GM10248 (cell line): ENCODE measurements around the gene DYSF.

Experiments used
- CTCF ChIA-PET: fragments of 300-600 bp; sonication (Branson Sonifier 250); formaldehyde crosslinking; extraction: SDS; loops from one replicate; lab custom pipeline; 2021; ENCODE audit warnings: antibody characterized with exemption; lab: Yijun Ruan, JAX
- POLR2A ChIA-PET: fragments of 350-650 bp; sonication (Branson Sonifier 250); formaldehyde crosslinking; extraction: SDS; loops from one replicate; lab custom pipeline; 2020; ENCODE audit warnings: antibody characterized with exemption; lab: Yijun Ruan, JAX
- DNase-seq: peaks from one replicate; pipeline ENCODE4 v3.0.0; 2012; ENCODE audit errors: extremely low spot score
- CTCF ChIP-seq: IDR thresholded peaks from 2 replicates; pipeline ENCODE4 v1.5.1; 2012; ENCODE audit warnings: mild to moderate bottlenecking, low read depth; ENCODE audit errors: extremely low read depth, missing control alignments, control extremely low read depth

Gene DYSF

GRCh38 chr2:71513096-71513495, 59.7 kb downstream of the DYSF start:
- POLR2A ChIA-PET: interaction anchor here (0.7 kb wide), 1 partner anchor 1711 kb away, joined by 6 read pairs; no protein-coding TSS in a partner anchor
- CTCF ChIA-PET: interaction anchor here (1.2 to 11.3 kb wide), 5 partner anchors 9 to 412 kb away, joined by 5 to 267 read pairs (median 5); no protein-coding TSS in a partner anchor
- TF ChIP-seq CTCF: no peak
- no peak for DNase-seq

- DNase-seq: no peak
- POLR2A ChIA-PET: interaction anchor here (0.6 kb wide), 1 partner anchor 210 kb away, joined by 4 read pairs; no protein-coding TSS in a partner anchor
- CTCF ChIA-PET: interaction anchor here (0.7 to 11.3 kb wide), 5 partner anchors 9 to 291 kb away, joined by 3 to 267 read pairs (median 5); no protein-coding TSS in a partner anchor
- TF ChIP-seq CTCF: no peak
These were observed 60.4 kb downstream of the DYSF start for GRCh38 chr2:71513721-71514120.

- ChIA-PET CTCF (interaction anchor here (1.5 to 2.0 kb wide), 3 partner anchors 9 to 217 kb away, joined by 3 to 9 read pairs (median 6); no protein-coding TSS in a partner anchor), POLR2A (no interaction called here)
These were observed 63.0 kb downstream of the DYSF start for GRCh38 chr2:71516253-71516888.

GRCh38 chr2:71517851-71518250, 64.5 kb downstream of the DYSF start:
- ChIA-PET POLR2A (no interaction called here), CTCF (interaction anchor here (1.1 to 2.0 kb wide), 4 partner anchors 11 to 362 kb away, joined by 3 to 9 read pairs (median 4); no protein-coding TSS in a partner anchor)
- no peak for DNase-seq
- no peak for TF ChIP-seq CTCF

More at GRCh38 chr2:71516253-71516888, 63.0 kb downstream of the DYSF start:
- no peak for DNase-seq
- TF ChIP-seq CTCF: no peak

GRCh38 chr2:71521436-71521950, 68.1 kb downstream of the DYSF start:
- CTCF ChIA-PET: interaction anchor here (1.0 kb wide), 1 partner anchor 11 kb away, joined by 5 read pairs; no protein-coding TSS in a partner anchor
- POLR2A ChIA-PET: no interaction called here
- TF ChIP-seq CTCF: no peak
- no peak for DNase-seq

- ChIA-PET POLR2A (no interaction called here), CTCF (interaction anchor here (0.8 to 1.1 kb wide), 2 partner anchors 14 to 17 kb away, joined by 3 read pairs; no protein-coding TSS in a partner anchor)
- no peak for TF ChIP-seq CTCF
- no peak for DNase-seq
These were observed 71.1 kb downstream of the DYSF start for GRCh38 chr2:71524476-71524875.
